ENCODE data around the gene AGO4. TPM values are rescaled to one million over a fixed set of nuclear protein-coding genes. Genes with fewer than 3 reads are reported as not detected.

AGO4 gene
- polyA plus RNA-seq, 2 donors = 5.5 to 9.1 TPM

DNA sequence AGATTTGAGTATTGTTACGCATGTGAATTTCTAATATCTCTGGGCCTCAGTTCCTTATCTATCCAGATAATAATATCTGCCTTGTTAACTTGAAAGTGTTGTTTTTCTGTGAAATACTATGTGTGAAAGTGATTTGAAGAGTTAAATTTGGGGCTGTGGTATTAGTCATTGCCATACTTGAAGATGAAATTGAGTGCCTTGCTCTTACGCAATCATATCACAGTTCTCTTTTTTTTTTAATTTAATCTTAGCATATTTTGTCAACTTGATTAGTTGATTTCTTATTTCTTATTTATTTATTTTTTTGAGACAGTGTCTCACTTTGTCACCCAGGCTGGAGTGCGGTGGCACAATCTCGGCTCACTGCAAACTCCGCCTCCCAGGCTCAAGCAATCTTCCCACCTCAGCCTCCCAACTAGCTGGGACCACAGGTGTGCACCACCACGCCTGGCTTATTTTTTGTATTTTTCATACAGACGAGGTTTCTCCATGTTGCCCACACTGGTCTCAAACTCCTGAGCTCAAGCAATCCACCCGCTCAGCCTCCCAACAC is 31.0 kb downstream of the AGO4 start:
- Histone ChIP-seq H3K36me3 (ENCODE audit: control insufficient read depth in 2 of 2, insufficient read depth in 2 of 2, low read length in 1 of 2) (peaks cover 0 to 12% of the 10 kb centered on the region in 2 donors), H3K4me3 (ENCODE audit: low read depth in 1 of 2, low read length in 2 of 2) (no peak overlapping the region), H3K9me3 (ENCODE audit: control insufficient read depth in 2 of 2, insufficient read depth in 1 of 2, low read depth in 1 of 2, low read length in 1 of 2) (no peaks in the 10 kb centered on the region), H3K27ac (ENCODE audit: low read depth in 2 of 2, low read length in 1 of 2) (no peak overlapping the region), H3K4me1 (ENCODE audit: control insufficient read depth in 2 of 2, insufficient read depth in 2 of 2, low read length in 1 of 2) (no peaks in the 10 kb centered on the region), H3K27me3 (ENCODE audit: control insufficient read depth in 1 of 2, insufficient read depth in 2 of 2, low read length in 2 of 2) (no peaks in the 10 kb centered on the region)
- WGBS, 2 donors = 94 to 96% methylated on average over 8 of the region's 8 CpGs

DNA sequence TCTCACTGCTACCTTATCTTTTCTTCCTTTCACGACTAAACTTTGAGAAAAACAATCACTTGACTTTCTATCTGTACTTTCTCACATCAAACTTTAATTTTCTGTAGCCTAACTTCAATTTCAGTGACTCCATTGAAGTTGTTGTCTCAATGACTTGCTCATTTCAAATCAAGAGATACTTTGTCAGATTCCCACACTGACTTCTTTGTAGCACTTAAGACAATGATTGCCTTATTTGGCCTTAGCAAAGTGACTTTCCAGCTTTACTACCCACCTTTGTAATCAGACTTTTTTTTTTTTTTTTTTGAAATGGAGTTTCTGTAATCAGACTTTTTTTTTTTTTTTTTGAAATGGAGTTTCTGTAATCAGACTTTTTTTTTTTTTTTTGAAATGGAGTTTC is 37.0 kb downstream of the AGO4 start:
- 79 to 91% methylated on average over 1 of the region's 1 CpG for WGBS, 2 donors
- no peaks in the 10 kb centered on the region for H3K27me3 ChIP-seq (ENCODE audit: control insufficient read depth in 1 of 2, insufficient read depth in 2 of 2, low read length in 2 of 2)
- peaks cover 0 to 12% of the 10 kb centered on the region in 2 donors for H3K36me3 ChIP-seq (ENCODE audit: control insufficient read depth in 2 of 2, insufficient read depth in 2 of 2, low read length in 1 of 2)
- H3K27ac ChIP-seq (ENCODE audit: low read depth in 2 of 2, low read length in 1 of 2) = no peak overlapping the region
- no peak overlapping the region for H3K4me3 ChIP-seq (ENCODE audit: low read depth in 1 of 2, low read length in 2 of 2)
- H3K9me3 ChIP-seq (ENCODE audit: control insufficient read depth in 2 of 2, insufficient read depth in 1 of 2, low read depth in 1 of 2, low read length in 1 of 2) = no peaks in the 10 kb centered on the region
- H3K4me1 ChIP-seq (ENCODE audit: control insufficient read depth in 2 of 2, insufficient read depth in 2 of 2, low read length in 1 of 2) = no peaks in the 10 kb centered on the region

GRCh38 chr1:35845766-35846165 is 38.0 kb downstream of the AGO4 start:
- Histone ChIP-seq H3K27ac (ENCODE audit: low read depth in 2 of 2, low read length in 1 of 2) (no peak overlapping the region), H3K36me3 (ENCODE audit: control insufficient read depth in 2 of 2, insufficient read depth in 2 of 2, low read length in 1 of 2) (peaks cover 0 to 12% of the 10 kb centered on the region in 2 donors), H3K4me3 (ENCODE audit: low read depth in 1 of 2, low read length in 2 of 2) (no peak overlapping the region), H3K9me3 (ENCODE audit: control insufficient read depth in 2 of 2, insufficient read depth in 1 of 2, low read depth in 1 of 2, low read length in 1 of 2) (no peaks in the 10 kb centered on the region), H3K4me1 (ENCODE audit: control insufficient read depth in 2 of 2, insufficient read depth in 2 of 2, low read length in 1 of 2) (no peaks in the 10 kb centered on the region), H3K27me3 (ENCODE audit: control insufficient read depth in 1 of 2, insufficient read depth in 2 of 2, low read length in 2 of 2) (no peaks in the 10 kb centered on the region)
- WGBS, 2 donors = 33 to 34% methylated on average over 1 of the region's 1 CpG

DNA sequence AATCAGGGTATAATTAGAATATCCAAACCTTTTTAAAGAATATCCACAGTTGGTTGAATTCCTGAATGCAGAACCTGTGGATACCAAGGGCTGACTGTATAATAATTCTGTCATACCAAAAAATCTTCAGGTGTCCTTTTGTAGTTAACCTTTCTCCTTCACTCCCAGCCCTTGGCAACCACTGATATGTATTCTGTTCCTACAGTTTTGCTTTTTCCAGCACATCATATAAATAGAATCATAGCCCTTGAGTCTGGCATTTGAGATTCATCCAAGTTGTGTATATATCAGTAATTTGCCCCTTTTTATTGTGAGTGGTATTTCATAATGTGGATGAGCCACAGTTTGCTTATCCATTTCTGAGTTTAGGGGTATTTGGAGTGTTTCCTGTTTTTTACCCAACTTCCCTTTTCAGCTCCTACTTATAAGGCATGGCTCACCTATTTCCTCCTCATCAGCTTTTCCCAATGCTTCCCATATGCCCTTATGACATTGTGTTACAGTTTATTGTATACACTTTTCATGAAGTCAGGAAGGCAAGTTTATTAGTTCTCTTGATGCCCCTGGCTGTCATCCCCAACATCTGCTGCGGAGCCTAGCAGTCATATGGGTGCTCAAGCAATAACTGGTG is 40.2 kb downstream of the AGO4 start:
- Histone ChIP-seq H3K4me1 (ENCODE audit: control insufficient read depth in 2 of 2, insufficient read depth in 2 of 2, low read length in 1 of 2) (no peaks in the 10 kb centered on the region), H3K27me3 (ENCODE audit: control insufficient read depth in 1 of 2, insufficient read depth in 2 of 2, low read length in 2 of 2) (no peaks in the 10 kb centered on the region), H3K36me3 (ENCODE audit: control insufficient read depth in 2 of 2, insufficient read depth in 2 of 2, low read length in 1 of 2) (peaks cover 0 to 5% of the 10 kb centered on the region in 2 donors), H3K4me3 (ENCODE audit: low read depth in 1 of 2, low read length in 2 of 2) (no peak overlapping the region), H3K27ac (ENCODE audit: low read depth in 2 of 2, low read length in 1 of 2) (no peak overlapping the region), H3K9me3 (ENCODE audit: control insufficient read depth in 2 of 2, insufficient read depth in 1 of 2, low read depth in 1 of 2, low read length in 1 of 2) (no peaks in the 10 kb centered on the region)
- 80 to 91% methylated on average over 1 of the region's 1 CpG for WGBS, 2 donors

DNA sequence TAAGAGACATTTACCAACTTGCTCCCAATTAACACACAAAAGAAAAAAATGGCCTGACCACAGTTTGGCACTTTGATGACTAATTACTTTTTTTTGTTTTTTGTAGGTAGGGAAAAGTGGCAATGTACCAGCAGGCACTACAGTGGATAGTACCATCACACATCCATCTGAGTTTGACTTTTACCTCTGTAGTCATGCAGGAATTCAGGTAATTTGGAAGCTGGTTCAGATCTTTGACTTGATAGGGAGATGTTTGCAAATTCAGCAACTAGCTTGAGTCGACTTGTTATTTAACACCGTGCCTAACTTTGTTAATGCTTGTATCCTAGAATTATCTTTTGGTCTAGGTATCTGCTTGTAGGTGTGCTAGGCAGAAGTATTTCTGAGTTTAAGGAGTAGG is 42.2 kb downstream of the AGO4 start:
- H3K9me3 ChIP-seq (ENCODE audit: control insufficient read depth in 2 of 2, insufficient read depth in 1 of 2, low read depth in 1 of 2, low read length in 1 of 2) = no peaks in the 10 kb centered on the region
- H3K4me3 ChIP-seq (ENCODE audit: low read depth in 1 of 2, low read length in 2 of 2) = no peak overlapping the region
- H3K36me3 ChIP-seq (ENCODE audit: control insufficient read depth in 2 of 2, insufficient read depth in 2 of 2, low read length in 1 of 2) = peaks cover 7 to 9% of the 10 kb centered on the region in 2 donors
- no peaks in the 10 kb centered on the region for H3K4me1 ChIP-seq (ENCODE audit: control insufficient read depth in 2 of 2, insufficient read depth in 2 of 2, low read length in 1 of 2)
- WGBS, 2 donors = 55 to 59% methylated on average over 2 of the region's 2 CpGs
- no peaks in the 10 kb centered on the region for H3K27me3 ChIP-seq (ENCODE audit: control insufficient read depth in 1 of 2, insufficient read depth in 2 of 2, low read length in 2 of 2)
- H3K27ac ChIP-seq (ENCODE audit: low read depth in 2 of 2, low read length in 1 of 2) = no peak overlapping the region

GRCh38 chr1:35850716-35851115 is 42.9 kb downstream of the AGO4 start:
- Histone ChIP-seq H3K36me3 (ENCODE audit: control insufficient read depth in 2 of 2, insufficient read depth in 2 of 2, low read length in 1 of 2) (peaks cover 6 to 12% of the 10 kb centered on the region in 2 donors), H3K27ac (ENCODE audit: low read depth in 2 of 2, low read length in 1 of 2) (peak overlapping the region in 1 of 2 donors; percentile 8), H3K4me3 (ENCODE audit: low read depth in 1 of 2, low read length in 2 of 2) (no peak overlapping the region), H3K4me1 (ENCODE audit: control insufficient read depth in 2 of 2, insufficient read depth in 2 of 2, low read length in 1 of 2) (no peaks in the 10 kb centered on the region), H3K9me3 (ENCODE audit: control insufficient read depth in 2 of 2, insufficient read depth in 1 of 2, low read depth in 1 of 2, low read length in 1 of 2) (no peaks in the 10 kb centered on the region), H3K27me3 (ENCODE audit: control insufficient read depth in 1 of 2, insufficient read depth in 2 of 2, low read length in 2 of 2) (no peaks in the 10 kb centered on the region)
- 38 to 69% methylated on average over 5 of the region's 5 CpGs for WGBS, 2 donors

DNA sequence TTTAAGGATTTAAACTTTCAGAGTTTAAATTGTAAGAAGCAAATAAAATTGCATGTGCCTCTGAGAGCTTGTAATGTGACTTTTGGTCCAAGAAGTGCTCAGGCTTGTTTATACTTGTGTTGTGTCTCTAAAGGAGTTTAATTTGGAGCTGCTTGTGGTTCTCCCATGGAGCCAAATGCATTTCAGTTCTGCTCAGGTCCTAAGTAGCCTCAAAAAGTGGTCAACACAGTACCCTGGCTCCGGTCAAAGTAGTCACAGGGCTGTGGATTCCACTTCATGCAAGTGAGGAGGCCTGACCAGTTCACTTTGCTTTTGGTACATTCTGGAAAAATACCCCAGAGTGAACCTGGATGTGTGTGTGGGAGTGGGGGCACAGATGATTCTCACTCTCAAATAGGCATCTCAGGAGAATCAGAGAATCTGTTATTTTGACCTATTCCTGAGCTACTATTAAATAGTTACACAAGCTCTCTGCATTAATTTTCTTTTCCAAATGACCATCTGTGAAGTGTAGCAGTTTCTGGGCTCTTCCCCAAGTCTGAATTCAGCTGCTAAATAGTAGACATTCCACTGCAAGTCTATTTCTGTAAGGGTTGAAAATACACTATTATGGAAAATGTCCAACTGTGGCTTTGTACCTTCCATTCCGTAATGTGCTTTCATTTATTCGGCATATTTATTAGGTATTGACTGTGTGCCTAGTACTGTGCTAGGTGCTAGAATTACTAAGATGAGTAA is 43.5 kb downstream of the AGO4 start:
- H3K27me3 ChIP-seq (ENCODE audit: control insufficient read depth in 1 of 2, insufficient read depth in 2 of 2, low read length in 2 of 2) = no peaks in the 10 kb centered on the region
- peaks cover 7 to 13% of the 10 kb centered on the region in 2 donors for H3K36me3 ChIP-seq (ENCODE audit: control insufficient read depth in 2 of 2, insufficient read depth in 2 of 2, low read length in 1 of 2)
- H3K27ac ChIP-seq (ENCODE audit: low read depth in 2 of 2, low read length in 1 of 2) = peak overlapping the region; percentile 10 to 77
- no peak overlapping the region for H3K4me3 ChIP-seq (ENCODE audit: low read depth in 1 of 2, low read length in 2 of 2)
- H3K9me3 ChIP-seq (ENCODE audit: control insufficient read depth in 2 of 2, insufficient read depth in 1 of 2, low read depth in 1 of 2, low read length in 1 of 2) = no peaks in the 10 kb centered on the region
- WGBS, 2 donors = 30 to 51% methylated on average over 3 of the region's 3 CpGs
- no peaks in the 10 kb centered on the region for H3K4me1 ChIP-seq (ENCODE audit: control insufficient read depth in 2 of 2, insufficient read depth in 2 of 2, low read length in 1 of 2)

DNA sequence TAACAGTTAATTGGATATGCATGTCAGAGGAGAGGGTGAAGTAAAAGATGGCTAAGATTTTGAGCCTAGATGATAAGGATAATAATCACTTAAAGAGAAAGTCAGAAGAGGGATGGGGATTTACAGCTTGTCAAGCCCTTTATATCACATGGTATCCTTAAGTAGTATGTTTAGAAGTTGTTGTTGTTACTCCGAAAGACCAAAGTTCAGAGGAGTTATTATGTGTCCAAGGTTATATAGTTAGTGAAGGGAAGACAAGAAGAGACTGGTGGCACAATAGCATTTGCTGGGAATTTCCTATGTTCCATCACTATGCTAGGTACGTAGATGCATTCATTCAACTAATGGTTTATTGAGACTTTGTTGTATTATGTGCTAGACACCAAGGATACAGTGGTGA is 44.4 kb downstream of the AGO4 start:
- H3K4me3 ChIP-seq (ENCODE audit: low read depth in 1 of 2, low read length in 2 of 2) = no peak overlapping the region
- H3K36me3 ChIP-seq (ENCODE audit: control insufficient read depth in 2 of 2, insufficient read depth in 2 of 2, low read length in 1 of 2) = peaks cover 4 to 16% of the 10 kb centered on the region in 2 donors
- H3K9me3 ChIP-seq (ENCODE audit: control insufficient read depth in 2 of 2, insufficient read depth in 1 of 2, low read depth in 1 of 2, low read length in 1 of 2) = no peaks in the 10 kb centered on the region
- 38 to 46% methylated on average over 2 of the region's 2 CpGs for WGBS, 2 donors
- H3K27ac ChIP-seq (ENCODE audit: low read depth in 2 of 2, low read length in 1 of 2) = no peak overlapping the region
- no peaks in the 10 kb centered on the region for H3K27me3 ChIP-seq (ENCODE audit: control insufficient read depth in 1 of 2, insufficient read depth in 2 of 2, low read length in 2 of 2)
- H3K4me1 ChIP-seq (ENCODE audit: control insufficient read depth in 2 of 2, insufficient read depth in 2 of 2, low read length in 1 of 2) = no peaks in the 10 kb centered on the region

GRCh38 chr1:35854989-35855700 is 47.3 kb downstream of the AGO4 start:
- Histone ChIP-seq H3K4me3 (ENCODE audit: low read depth in 1 of 2, low read length in 2 of 2) (no peak overlapping the region), H3K27ac (ENCODE audit: low read depth in 2 of 2, low read length in 1 of 2) (no peak overlapping the region), H3K4me1 (ENCODE audit: control insufficient read depth in 2 of 2, insufficient read depth in 2 of 2, low read length in 1 of 2) (no peaks in the 10 kb centered on the region), H3K27me3 (ENCODE audit: control insufficient read depth in 1 of 2, insufficient read depth in 2 of 2, low read length in 2 of 2) (no peaks in the 10 kb centered on the region), H3K9me3 (ENCODE audit: control insufficient read depth in 2 of 2, insufficient read depth in 1 of 2, low read depth in 1 of 2, low read length in 1 of 2) (no peaks in the 10 kb centered on the region), H3K36me3 (ENCODE audit: control insufficient read depth in 2 of 2, insufficient read depth in 2 of 2, low read length in 1 of 2) (peaks cover 4 to 16% of the 10 kb centered on the region in 2 donors)
- WGBS, 2 donors = 62 to 64% methylated on average over 9 of the region's 9 CpGs

Measured in esophagus (tissue), 2 donors.